H9 (cell line): ENCODE data around the gene COPS6. TPM values are rescaled to one million over a fixed set of nuclear protein-coding genes. Genes with fewer than 3 reads are reported as not detected.

Source experiments
- DNase-seq: peaks from one replicate; pipeline ENCODE4 v3.0.0-alpha.2; 2017
- H2AFZ ChIP-seq: one replicate; pipeline ENCODE4 v1.6.1; 2013; ENCODE audit warnings: mild to moderate bottlenecking, low read length, control low read depth, moderate library complexity
- H2AK5ac ChIP-seq: 2 replicates; pipeline ENCODE4 v1.6.1; 2013; ENCODE audit warnings: low read length, control low read depth, mixed read lengths; ENCODE audit not compliant: insufficient read length
- H2BK120ac ChIP-seq: one replicate; pipeline ENCODE4 v1.6.1; 2013; ENCODE audit warnings: low read depth, mild to moderate bottlenecking, low read length, control low read depth, inconsistent platforms; ENCODE audit not compliant: poor library complexity, severe bottlenecking
- H2BK12ac ChIP-seq: 2 replicates; pipeline ENCODE4 v1.6.1; 2013; ENCODE audit warnings: low read length, control low read depth, mixed read lengths, low read depth; ENCODE audit not compliant: insufficient read length
- H2BK15ac ChIP-seq: 2 replicates; pipeline ENCODE4 v1.6.1; 2013; ENCODE audit warnings: low read depth, low read length, control low read depth
- H2BK20ac ChIP-seq: one replicate; pipeline ENCODE4 v1.6.1; 2013; ENCODE audit warnings: low read depth, mild to moderate bottlenecking, low read length, control low read depth, inconsistent platforms; ENCODE audit not compliant: poor library complexity, severe bottlenecking
- H2BK5ac ChIP-seq: 2 replicates; pipeline ENCODE4 v1.6.1; 2013; ENCODE audit warnings: low read length, control low read depth, mixed read lengths; ENCODE audit not compliant: insufficient read length
- H3K14ac ChIP-seq: 2 replicates; pipeline ENCODE4 v1.6.1; 2013; ENCODE audit warnings: low read length, control low read depth; ENCODE audit not compliant: insufficient read depth
- H3K18ac ChIP-seq: 2 replicates; pipeline ENCODE4 v1.6.1; 2013; ENCODE audit warnings: low read depth, mild to moderate bottlenecking, mixed read lengths, low read length, control low read depth; ENCODE audit not compliant: insufficient read length
- H3K23ac ChIP-seq: 2 replicates; pipeline ENCODE4 v1.6.1; 2013; ENCODE audit warnings: low read length, control low read depth, mixed read lengths, low read depth; ENCODE audit not compliant: insufficient read length
- H3K23me2 ChIP-seq: 2 replicates; pipeline ENCODE4 v1.6.1; 2013; ENCODE audit warnings: low read depth, mild to moderate bottlenecking, mixed read lengths, low read length, control low read depth; ENCODE audit not compliant: insufficient read length, poor library complexity, severe bottlenecking
- H3K27ac ChIP-seq: 2 replicates; pipeline ENCODE4 v1.5.1; 2013; ENCODE audit warnings: low read length, control low read depth, mixed read lengths, low read depth; ENCODE audit not compliant: insufficient read length
- H3K27me3 ChIP-seq: 2 replicates; pipeline ENCODE4 v1.6.1; 2013; ENCODE audit warnings: low read length, control low read depth, inconsistent platforms; ENCODE audit not compliant: insufficient read depth
- H3K4ac ChIP-seq: 2 replicates; pipeline ENCODE4 v1.6.1; 2013; ENCODE audit warnings: low read depth, mild to moderate bottlenecking, control low read depth, inconsistent platforms, low read length, moderate library complexity
- H3K4me1 ChIP-seq: 2 replicates; pipeline ENCODE4 v1.6.1; 2013; ENCODE audit warnings: low read length, control low read depth, inconsistent platforms; ENCODE audit not compliant: insufficient read depth
- H3K4me2 ChIP-seq: 2 replicates; pipeline ENCODE4 v1.6.1; 2013; ENCODE audit warnings: low read length, control low read depth, mixed read lengths; ENCODE audit not compliant: insufficient read length, insufficient read depth
- H3K56ac ChIP-seq: 2 replicates; pipeline ENCODE4 v1.6.1; 2013; ENCODE audit warnings: low read depth, mild to moderate bottlenecking, mixed read lengths, low read length, control low read depth; ENCODE audit not compliant: insufficient read length
- H3K79me1 ChIP-seq: 2 replicates; pipeline ENCODE4 v1.6.1; 2013; ENCODE audit warnings: low read depth, mild to moderate bottlenecking, moderate library complexity, low read length, control low read depth, inconsistent platforms; ENCODE audit not compliant: insufficient read depth, poor library complexity, severe bottlenecking
- H3K79me2 ChIP-seq: 2 replicates; pipeline ENCODE4 v1.6.1; 2013; ENCODE audit warnings: low read length, control low read depth, inconsistent platforms; ENCODE audit not compliant: insufficient read depth
- H3K9ac ChIP-seq: 2 replicates; pipeline ENCODE4 v1.6.1; 2013; ENCODE audit warnings: low read length, control low read depth, mixed read lengths; ENCODE audit not compliant: insufficient read length; ENCODE audit errors: extremely low read depth
- H3K9me3 ChIP-seq: one replicate; pipeline ENCODE4 v1.6.1; 2013; ENCODE audit warnings: low read depth, low read length, inconsistent platforms; ENCODE audit not compliant: control insufficient read depth
- H3T11ph ChIP-seq: one replicate; pipeline ENCODE4 v1.6.1; 2013; ENCODE audit warnings: mild to moderate bottlenecking, low read length, control low read depth, inconsistent platforms
- H4K20me1 ChIP-seq: one replicate; pipeline ENCODE4 v1.6.1; 2013; ENCODE audit not compliant: control insufficient read depth, insufficient read length, insufficient read depth
- H4K5ac ChIP-seq: 2 replicates; pipeline ENCODE4 v1.6.1; 2013; ENCODE audit warnings: low read depth, mild to moderate bottlenecking, mixed read lengths, low read length, control low read depth; ENCODE audit not compliant: insufficient read length
- H4K8ac ChIP-seq: replicated peaks from 2 replicates; pipeline ENCODE4 v1.6.1; 2013; ENCODE audit warnings: low read length, control low read depth, mixed read lengths, low read depth; ENCODE audit not compliant: insufficient read length
- H4K91ac ChIP-seq: 2 replicates; pipeline ENCODE4 v1.6.1; 2013; ENCODE audit warnings: low read depth, mild to moderate bottlenecking, moderate library complexity, mixed read lengths, low read length, control low read depth; ENCODE audit not compliant: insufficient read length
- H3K27ac Mint-ChIP-seq, 3 experiments: 2 replicates in 2 of 3; 3 replicates in 1 of 3; pipeline ENCODE4 v1.8.0; 2020 to 2021; ENCODE audit warnings: mixed read lengths in 3 of 3, mild to moderate bottlenecking in 1 of 3, moderate library complexity in 1 of 3
- H3K27me3 Mint-ChIP-seq: 2 replicates; pipeline ENCODE4 v1.8.0; 2021; ENCODE audit warnings: low read depth, mild to moderate bottlenecking, moderate library complexity, mixed read lengths
- H3K36me3 Mint-ChIP-seq, 3 experiments: 2 replicates in 2 of 3; 3 replicates in 1 of 3; pipeline ENCODE4 v1.8.0; 2020 to 2021; ENCODE audit warnings: low read depth in 3 of 3, mixed read lengths in 3 of 3; ENCODE audit not compliant: insufficient read depth in 1 of 3
- H3K4me1 Mint-ChIP-seq, 2 experiments: 2 replicates each; pipeline ENCODE4 v1.8.0; 2020; ENCODE audit warnings: mixed read lengths in 2 of 2
- H3K4me3 Mint-ChIP-seq, 2 experiments: 2 replicates in 1 of 2; 3 replicates in 1 of 2; pipeline ENCODE4 v1.8.0; 2020 to 2021; ENCODE audit warnings: mild to moderate bottlenecking in 2 of 2, mixed read lengths in 2 of 2, moderate library complexity in 1 of 2
- H3K9me3 Mint-ChIP-seq, 2 experiments: 2 replicates in 1 of 2; 3 replicates in 1 of 2; pipeline ENCODE4 v1.8.0; 2020; ENCODE audit warnings: mild to moderate bottlenecking in 2 of 2, mixed read lengths in 2 of 2, moderate library complexity in 1 of 2
- CTCF ChIP-seq: fragments of 200-600 bp; sonication (generic); conservative IDR thresholded peaks from 3 replicates; pipeline ENCODE4 v1.8.0; 2021; ENCODE audit warnings: antibody characterized with exemption, mild to moderate bottlenecking
- WGBS: extraction: QIAGEN DNeasy Blood & Tissue Kit; methylation state at CpG from one replicate; pipeline ENCODE4 v1.1.7; 2013; ENCODE audit warnings: missing lambda C conversion rate, low lambda C conversion rate, mixed read lengths; ENCODE audit not compliant: insufficient read length; ENCODE audit errors: extremely low coverage; 5-methylcytosine and 5-hydroxymethylcytosine counted together
- total RNA-seq: library from RNA; stranded (reverse); gene quantifications from 2 replicates; pipeline ENCODE4 v1.2.1, GENCODE V29; 2021

COPS6 gene
- total RNA-seq, 1 experiment from 2014 or later = 140 TPM

- H3K27ac Mint-ChIP-seq = no peak overlapping the region; a peak in 1 of 7 replicates
- no CpG with 5 or more reads among the region's 4 CpGs for WGBS
- H2BK20ac ChIP-seq = no peak overlapping the region
- no peak overlapping the region for H3K4ac ChIP-seq
- no peak overlapping the region for H3K23ac ChIP-seq
- no peak overlapping the region for H2BK5ac ChIP-seq
- no peak overlapping the region for H2AFZ ChIP-seq
- H3K79me1 ChIP-seq = no peaks in the 10 kb centered on the region
- no peaks in the 10 kb centered on the region for H3K9me3 Mint-ChIP-seq
- no peak overlapping the region for H3K27ac ChIP-seq
- H3K9me3 ChIP-seq = no peaks in the 10 kb centered on the region
- no peak overlapping the region for H3K9ac ChIP-seq
- peaks cover 44 to 69% (median 64%) of the 10 kb centered on the region in 3 experiments for H3K36me3 Mint-ChIP-seq
- no peak overlapping the region for H3T11ph ChIP-seq
- no peaks in the 10 kb centered on the region for H3K4me1 ChIP-seq
- no peak overlapping the region for H3K14ac ChIP-seq
- H3K56ac ChIP-seq = no peak overlapping the region
- no peak overlapping the region for H3K18ac ChIP-seq
- no peaks in the 10 kb centered on the region for H3K79me2 ChIP-seq
- no peaks in the 10 kb centered on the region; the same call in 1 of the 2 replicates for H3K27me3 Mint-ChIP-seq
- no peak for TF ChIP-seq CTCF
- no peak overlapping the region for H4K8ac ChIP-seq
- no peak overlapping the region for H4K91ac ChIP-seq
- H3K4me1 Mint-ChIP-seq = peaks cover 3 to 6% of the 10 kb centered on the region in 2 experiments; a peak in 3 of 4 replicates
- no peaks in the 10 kb centered on the region for H4K20me1 ChIP-seq
- H4K5ac ChIP-seq = no peak overlapping the region
- no peak overlapping the region for H2BK15ac ChIP-seq
- no peak for DNase-seq
- H2BK120ac ChIP-seq = no peak overlapping the region
- no peaks in the 10 kb centered on the region for H3K27me3 ChIP-seq
- no peaks in the 10 kb centered on the region for H3K23me2 ChIP-seq
- H3K4me3 Mint-ChIP-seq = 0 out of 5 replicates have a peak overlapping the region, but pooled peaks of 1 of the 2 experiments have one; percentile 14
- H3K4me2 ChIP-seq = no peak overlapping the region
- H2BK12ac ChIP-seq = no peak overlapping the region
- no peak overlapping the region for H2AK5ac ChIP-seq
These were observed 16.8 kb downstream of the COPS6 start for GRCh38 chr7:100105534-100105933.
